HepG2 (cell line): Measurements from ENCODE around the gene IFNA2. TPM values are rescaled to one million over a fixed set of nuclear protein-coding genes. Genes with fewer than 3 reads are reported as not detected.

Experiments
- ATAC-seq: fragments of 200-7000 bp; cut with Tn5 transposase; 3 replicates; pipeline ENCODE4 v1.9.1; 2020; ENCODE audit warnings: mild to moderate bottlenecking, moderate library complexity
- BruUV-seq: library from RNA; stranded (reverse); fragments of 400-500 nt; replicated peaks from 2 replicates; lab custom pipeline; 2021; lab: Mats Ljungman, UMichigan
- CTCF ChIA-PET: fragments of 300-600 bp; formaldehyde crosslinking; extraction: SDS; loops from one replicate; lab custom pipeline; 2021; ENCODE audit warnings: low total read pairs, inconsistent platforms, low intra/inter-chr PET ratio; lab: Yijun Ruan, JAX
- POLR2A ChIA-PET: fragments of 350-600 bp; sonication (Branson Sonifier 250); formaldehyde crosslinking; loops from one replicate; lab custom pipeline; 2020; ENCODE audit warnings: antibody characterized with exemption, inconsistent platforms; lab: Yijun Ruan, JAX
- DNase-seq: peaks from one replicate; pipeline ENCODE4 v3.0.0-alpha.2; 2015; ENCODE audit warnings: low spot score
- FAIRE-seq: peaks from 3 replicates; lab custom pipeline; 2011; peaks lifted over from hg19 to GRCh38; lab: Jason Lieb, UNC
- H2AFZ ChIP-seq: one replicate; pipeline ENCODE4 v1.6.1; 2011; ENCODE audit warnings: low read length, inconsistent platforms
- H3K27ac ChIP-seq: fragments of 300-600 bp; 3 replicates; pipeline ENCODE4 v1.8.0; 2011; ENCODE audit warnings: mixed run types, mild to moderate bottlenecking, mixed read lengths, low read length, inconsistent platforms; ENCODE audit not compliant: insufficient read depth; ENCODE audit errors: extremely low read length
- H3K27me3 ChIP-seq, 2 experiments: fragments of 200-600 bp in 1 of 2; 2 replicates in 1 of 2; 3 replicates in 1 of 2; pipeline versions ENCODE4 v1.6.0 to v1.8.0; 2011; ENCODE audit warnings: low read length in 2 of 2, mild to moderate bottlenecking in 2 of 2, moderate library complexity in 2 of 2, inconsistent platforms in 1 of 2; ENCODE audit not compliant: insufficient read depth in 2 of 2, control insufficient read depth in 1 of 2
- H3K36me3 ChIP-seq, 2 experiments: fragments of 200-600 bp in 1 of 2; replicated peaks in 1 of 2; 2 replicates in 1 of 2; 3 replicates in 1 of 2; pipeline versions ENCODE4 v1.5.1 to v1.8.0; 2011; ENCODE audit warnings: low read length in 2 of 2, inconsistent platforms in 1 of 2; ENCODE audit not compliant: insufficient read depth in 2 of 2, control insufficient read depth in 1 of 2
- H3K4me1 ChIP-seq: 2 replicates; pipeline ENCODE4 v1.5.1; 2012; ENCODE audit warnings: low read length, inconsistent platforms; ENCODE audit not compliant: insufficient read depth
- H3K4me2 ChIP-seq: 2 replicates; pipeline ENCODE4 v1.6.0; 2011; ENCODE audit warnings: low read depth, low read length, inconsistent platforms
- H3K4me3 ChIP-seq, 3 experiments: fragments of 200-600 bp in 1 of 3; sonication (generic), shearing (Covaris generic) in 1 of 3; replicated peaks in 1 of 3; 2 replicates each; pipeline ENCODE4 v1.5.1; 2011 to 2016; ENCODE audit warnings: low read length in 3 of 3, inconsistent platforms in 2 of 3, low read depth in 2 of 3, mild to moderate bottlenecking in 2 of 3, control low read depth in 1 of 3, mixed read lengths in 1 of 3; ENCODE audit not compliant: insufficient read depth in 1 of 3
- H3K79me2 ChIP-seq: one replicate; pipeline ENCODE4 v1.6.1; 2011; ENCODE audit warnings: low read length, inconsistent platforms; ENCODE audit not compliant: insufficient read depth
- H3K9ac ChIP-seq: 2 replicates; pipeline ENCODE4 v1.6.0; 2011; ENCODE audit warnings: mild to moderate bottlenecking, low read depth, low read length, inconsistent platforms; ENCODE audit not compliant: insufficient read depth
- H3K9me3 ChIP-seq: 2 replicates; pipeline ENCODE4 v1.5.1; 2012; ENCODE audit warnings: mild to moderate bottlenecking, low read length
- H4K20me1 ChIP-seq: 2 replicates; pipeline ENCODE4 v1.6.0; 2011; ENCODE audit warnings: inconsistent platforms, mild to moderate bottlenecking, low read length, moderate library complexity; ENCODE audit not compliant: insufficient read depth
- CCDC6 ChIP-seq: sonication (generic); formaldehyde crosslinking; IDR thresholded peaks from 2 replicates; pipeline ENCODE4 v1.8.1; 2022; ENCODE audit warnings: mild to moderate bottlenecking, missing genetic modification reagents, moderate library complexity
- FOSL2 ChIP-seq: sonication (generic); formaldehyde crosslinking; IDR thresholded peaks from 2 replicates; pipeline ENCODE4 v1.4.0; 2020; ENCODE audit warnings: missing genetic modification reagents
- GABPB1 ChIP-seq: IDR thresholded peaks from 2 replicates; pipeline ENCODE4 v1.6.1; 2016; ENCODE audit warnings: mild to moderate bottlenecking, missing genetic modification reagents, moderate library complexity, missing compliant biosample characterization
- HMG20A ChIP-seq: IDR thresholded peaks from 2 replicates; pipeline ENCODE4 v1.6.1; 2016; ENCODE audit warnings: borderline replicate concordance
- MAFF ChIP-seq: IDR thresholded peaks from 2 replicates; pipeline ENCODE4 v1.6.1; 2011; ENCODE audit warnings: low read depth, low read length, improper control_type of control experiment
- NFKBIZ ChIP-seq: IDR thresholded peaks from 2 replicates; pipeline ENCODE4 v1.6.1; 2018; ENCODE audit warnings: missing genetic modification reagents, missing compliant biosample characterization
- SKI ChIP-seq: fragments of 450-650 bp; IDR thresholded peaks from one replicate; pipeline ENCODE4 v1.6.1; 2018; ENCODE audit warnings: mild to moderate bottlenecking; ENCODE audit not compliant: partially characterized antibody
- TEAD2 ChIP-seq: sonication (generic); formaldehyde crosslinking; IDR thresholded peaks from 2 replicates; pipeline ENCODE4 v1.9.0; 2021; ENCODE audit warnings: missing genetic modification reagents
- ZBTB21 ChIP-seq: sonication (generic); formaldehyde crosslinking; IDR thresholded peaks from 2 replicates; pipeline ENCODE4 v1.4.0; 2020; ENCODE audit warnings: missing genetic modification reagents
- ZNF264 ChIP-seq: sonication (generic); formaldehyde crosslinking; IDR thresholded peaks from 2 replicates; pipeline ENCODE4 v1.4.0; 2020; ENCODE audit warnings: missing genetic modification reagents
- ZNF282 ChIP-seq: fragments of 450-650 bp; IDR thresholded peaks from 2 replicates; pipeline ENCODE4 v1.6.1; 2018; ENCODE audit not compliant: partially characterized antibody
- ZNF432 ChIP-seq: sonication (generic); formaldehyde crosslinking; IDR thresholded peaks from 2 replicates; pipeline ENCODE4 v1.5.0; 2020; ENCODE audit warnings: missing genetic modification reagents, mild to moderate bottlenecking, borderline replicate concordance
- ZNF441 ChIP-seq: sonication (generic); formaldehyde crosslinking; IDR thresholded peaks from 2 replicates; pipeline ENCODE4 v1.7.0; 2021; ENCODE audit warnings: missing genetic modification reagents, borderline replicate concordance
- ZNF546 ChIP-seq: sonication (generic); formaldehyde crosslinking; conservative IDR thresholded peaks from 2 replicates; pipeline ENCODE4 v1.8.1; 2023; ENCODE audit warnings: mild to moderate bottlenecking, missing genetic modification reagents
- ZNF598 ChIP-seq: sonication (generic); formaldehyde crosslinking; IDR thresholded peaks from 2 replicates; pipeline ENCODE4 v1.5.1; 2020; ENCODE audit warnings: mild to moderate bottlenecking, missing genetic modification reagents, borderline replicate concordance
- ZNF616 ChIP-seq: sonication (generic); formaldehyde crosslinking; IDR thresholded peaks from 2 replicates; pipeline ENCODE4 v1.5.0; 2020; ENCODE audit warnings: low read depth, mild to moderate bottlenecking, missing genetic modification reagents
- ZNF766 ChIP-seq: sonication (generic); formaldehyde crosslinking; IDR thresholded peaks from 2 replicates; pipeline ENCODE4 v1.5.0; 2020; ENCODE audit warnings: missing genetic modification reagents, borderline replicate concordance
- ZSCAN30 ChIP-seq: sonication (generic); formaldehyde crosslinking; IDR thresholded peaks from 2 replicates; pipeline ENCODE4 v1.5.0; 2020; ENCODE audit warnings: mild to moderate bottlenecking, missing genetic modification reagents
- WGBS: methylation state at CpG from one replicate; pipeline ENCODE4 v1.1.6; 2017; ENCODE audit warnings: low lambda C conversion rate; 5-methylcytosine and 5-hydroxymethylcytosine counted together
- in situ Hi-C: cut with HindIII; loops from 2 replicates; pipeline ENCODE4 v1.10.0; 2017; ENCODE audit warnings: low pct_unique_long_range_greater_than_20kb; ENCODE audit not compliant: extremely low pct_ligation_motif_present
- intact Hi-C: fragments of 100-400 bp; cut with micrococcal nuclease; formaldehyde crosslinking; loops from one replicate; pipeline ENCODE4 v1.10.0; 2022; ENCODE audit not compliant: unreplicated experiment
- polyA plus RNA-seq, 8 experiments: library from polyadenylated mRNA; depleted of rRNA in 3 of 8; stranded (reverse) in 7 of 8; unstranded in 1 of 8; fragments of >200 nt; fragmentation: Illumina TruSeq in 4 of 8; extraction: Trizol in 4 of 8; gene quantifications; 2 replicates each; pipeline versions ENCODE4 v1.2.1 to v1.2.3, GENCODE V29; 2011 to 2016; ENCODE audit warnings: low read depth in 4 of 8, missing spikeins in 1 of 8, mixed read lengths in 1 of 8; ENCODE audit not compliant: insufficient read depth in 1 of 8
- total RNA-seq, 5 experiments: library from RNA; depleted of rRNA; stranded (reverse); fragments of >200 nt; fragmentation: Illumina TruSeq; extraction: Trizol; gene quantifications; 2 replicates each; pipeline ENCODE4 v1.2.3, GENCODE V29; 2016; ENCODE audit warnings: low read depth in 1 of 5
- TF ChIP-seq, protein P1 (sequence below): sonication (generic); formaldehyde crosslinking; conservative IDR thresholded peaks from 2 replicates; pipeline ENCODE4 v1.4.0; 2020; ENCODE audit warnings: missing genetic modification reagents

The IFNA2 gene
- total and polyA plus RNA-seq, 2 of the 13 experiments (the other 11 are each of a cell fraction or from before 2014, with no cell fraction given) = not detected

DNA sequence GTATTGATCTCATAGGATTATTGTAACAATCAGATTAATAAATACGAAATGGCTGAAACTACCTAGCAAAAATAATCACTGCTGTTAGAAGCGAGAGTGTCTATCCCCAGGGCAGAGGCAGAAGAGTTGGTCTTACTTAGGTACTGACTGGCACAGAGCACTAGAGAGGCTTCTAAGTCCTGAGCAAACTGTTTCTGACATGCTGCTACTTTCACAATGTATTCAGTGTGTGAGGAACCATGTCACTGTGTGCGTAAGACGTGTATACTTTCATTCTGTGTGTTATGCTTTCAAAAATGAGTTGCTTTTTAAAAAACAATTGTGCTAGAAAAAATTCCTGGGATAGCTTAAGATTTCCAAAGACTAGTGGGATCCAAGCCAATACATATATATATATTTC, 44.5 kb downstream of the IFNA2 start:
- Histone ChIP-seq H2AFZ (no peak overlapping the region), H3K27ac (no peak overlapping the region), H3K9ac (no peak overlapping the region), H3K79me2 (no peaks in the 10 kb centered on the region), H3K27me3 (no peaks in the 10 kb centered on the region), H4K20me1 (no peaks in the 10 kb centered on the region), H3K4me3 (no peak overlapping the region), H3K4me2 (no peak overlapping the region), H3K4me1 (0 out of 2 replicates have a peak, but pooled peaks cover 7% of the 10 kb centered on the region), H3K9me3 (no peaks in the 10 kb centered on the region), H3K36me3 (no peaks in the 10 kb centered on the region)
- in situ Hi-C loops (no loop called here), intact Hi-C loops (no loop called here)
- BruUV-seq = no TSS peak
- no peak for FAIRE-seq
- TF ChIP-seq ZNF432 = no peak
- TF ChIP-seq, protein P1, sequence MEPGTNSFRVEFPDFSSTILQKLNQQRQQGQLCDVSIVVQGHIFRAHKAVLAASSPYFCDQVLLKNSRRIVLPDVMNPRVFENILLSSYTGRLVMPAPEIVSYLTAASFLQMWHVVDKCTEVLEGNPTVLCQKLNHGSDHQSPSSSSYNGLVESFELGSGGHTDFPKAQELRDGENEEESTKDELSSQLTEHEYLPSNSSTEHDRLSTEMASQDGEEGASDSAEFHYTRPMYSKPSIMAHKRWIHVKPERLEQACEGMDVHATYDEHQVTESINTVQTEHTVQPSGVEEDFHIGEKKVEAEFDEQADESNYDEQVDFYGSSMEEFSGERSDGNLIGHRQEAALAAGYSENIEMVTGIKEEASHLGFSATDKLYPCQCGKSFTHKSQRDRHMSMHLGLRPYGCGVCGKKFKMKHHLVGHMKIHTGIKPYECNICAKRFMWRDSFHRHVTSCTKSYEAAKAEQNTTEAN (CRISPR knock-in tag) = no peak
- no peak for TF ChIP-seq ZBTB21 (CRISPR knock-in tag)
- TF ChIP-seq GABPB1 (CRISPR knock-in tag) = no peak
- TF ChIP-seq ZNF616 (CRISPR knock-in tag) = no peak
- TF ChIP-seq HMG20A (CRISPR knock-in tag) = no peak
- no peak for TF ChIP-seq CCDC6 (CRISPR knock-in tag)
- TF ChIP-seq ZNF766 = no peak
- no peak for TF ChIP-seq MAFF
- TF ChIP-seq TEAD2 (CRISPR knock-in tag) = no peak
- no peak for TF ChIP-seq ZSCAN30 (CRISPR knock-in tag)
- TF ChIP-seq ZNF546 (CRISPR knock-in tag) = no peak
- no peak for TF ChIP-seq ZNF441 (CRISPR knock-in tag)
- no peak for TF ChIP-seq FOSL2 (CRISPR knock-in tag)
- TF ChIP-seq NFKBIZ (CRISPR knock-in tag) = no peak
- TF ChIP-seq ZNF282 = no peak
- no peak for TF ChIP-seq SKI
- no peak for TF ChIP-seq ZNF264 (CRISPR knock-in tag)
- TF ChIP-seq ZNF598 (CRISPR knock-in tag) = no peak
- no peak for DNase-seq
- ChIA-PET POLR2A (no interaction called here), CTCF (no interaction called here)
- WGBS = 20% methylated on average over 4 of the region's 4 CpGs
- ATAC-seq = no peak
